ENCODE measurements around the gene VWA3B.
"Not testable (repeated sequence)": the region's sequence is repeated elsewhere in the genome, so short reads cannot be mapped to it uniquely, and the experiment has no call there.

The VWA3B gene

GRCh38 chr2:98091738-98092137, 4.8 kb downstream of the VWA3B start:
- DNase-seq, result no peak
- no peak for TF ChIP-seq CTCF (IDR thresholded peaks at IDR 0.05)
- H3K36me3 Mint-ChIP-seq (ENCODE audit: low read depth), result peaks cover 4% of the 10 kb centered on the region
- H3K27ac Mint-ChIP-seq, result no peak overlapping the region
- H3K4me3 Mint-ChIP-seq, result no peak overlapping the region
- H3K9me3 Mint-ChIP-seq, result peaks cover 25% of the 10 kb centered on the region
- H3K27me3 Mint-ChIP-seq (ENCODE audit: low read depth, poor library complexity), result peaks cover 45% of the 10 kb centered on the region
- peaks cover 2% of the 10 kb centered on the region for H3K4me1 Mint-ChIP-seq

DNA sequence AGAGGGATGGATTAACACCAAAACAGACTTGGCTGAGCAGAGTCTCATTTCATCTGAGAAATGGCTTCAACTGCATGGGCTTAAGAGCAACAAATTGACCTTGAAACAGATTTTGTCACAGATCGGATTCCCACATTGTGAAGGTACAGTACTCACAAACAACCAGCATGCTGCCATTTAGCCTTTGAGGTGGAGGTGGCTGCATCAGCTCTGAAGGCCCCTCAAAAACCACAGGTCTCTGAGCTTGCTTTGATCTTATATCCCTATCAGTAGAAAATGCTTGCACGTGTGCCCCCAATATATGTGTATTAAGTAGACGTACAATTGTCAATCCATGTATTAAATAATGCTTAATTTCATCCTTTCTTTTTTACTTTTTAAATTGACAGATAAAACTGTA, 6.2 kb downstream of the VWA3B start:
- Mint-ChIP-seq H3K27me3 (ENCODE audit: low read depth, poor library complexity) (peaks cover 33% of the 10 kb centered on the region), H3K27ac (no peak overlapping the region), H3K4me3 (no peak overlapping the region), H3K9me3 (peaks cover 36% of the 10 kb centered on the region), H3K4me1 (no peaks in the 10 kb centered on the region), H3K36me3 (ENCODE audit: low read depth) (peaks cover 4% of the 10 kb centered on the region)
- no peak for TF ChIP-seq CTCF (IDR thresholded peaks at IDR 0.05)
- no peak for DNase-seq

DNA sequence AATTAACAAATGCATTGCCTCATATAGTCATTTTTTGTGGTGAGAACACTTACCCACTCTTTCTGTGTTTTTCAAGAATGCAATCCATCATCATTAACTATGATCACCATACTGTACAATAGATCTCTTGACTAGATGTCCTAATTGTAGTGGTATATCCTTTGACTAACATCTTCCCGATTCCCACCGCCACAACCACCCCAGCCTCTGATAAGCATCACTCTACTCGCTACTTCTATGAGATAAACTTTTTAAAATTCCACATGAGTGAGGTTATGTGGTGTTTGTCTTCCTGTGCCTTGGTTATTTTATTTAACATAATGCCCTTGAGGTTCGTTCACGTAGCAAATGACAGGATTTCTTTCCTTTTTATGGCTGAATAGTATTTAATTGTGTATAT, 6.6 kb downstream of the VWA3B start:
- Mint-ChIP-seq H3K27ac (no peak overlapping the region), H3K4me3 (no peak overlapping the region), H3K27me3 (ENCODE audit: low read depth, poor library complexity) (peaks cover 28% of the 10 kb centered on the region), H3K36me3 (ENCODE audit: low read depth) (peaks cover 4% of the 10 kb centered on the region), H3K4me1 (no peaks in the 10 kb centered on the region), H3K9me3 (peaks cover 40% of the 10 kb centered on the region)
- no peak for DNase-seq
- TF ChIP-seq CTCF (IDR thresholded peaks at IDR 0.05), result no peak

DNA sequence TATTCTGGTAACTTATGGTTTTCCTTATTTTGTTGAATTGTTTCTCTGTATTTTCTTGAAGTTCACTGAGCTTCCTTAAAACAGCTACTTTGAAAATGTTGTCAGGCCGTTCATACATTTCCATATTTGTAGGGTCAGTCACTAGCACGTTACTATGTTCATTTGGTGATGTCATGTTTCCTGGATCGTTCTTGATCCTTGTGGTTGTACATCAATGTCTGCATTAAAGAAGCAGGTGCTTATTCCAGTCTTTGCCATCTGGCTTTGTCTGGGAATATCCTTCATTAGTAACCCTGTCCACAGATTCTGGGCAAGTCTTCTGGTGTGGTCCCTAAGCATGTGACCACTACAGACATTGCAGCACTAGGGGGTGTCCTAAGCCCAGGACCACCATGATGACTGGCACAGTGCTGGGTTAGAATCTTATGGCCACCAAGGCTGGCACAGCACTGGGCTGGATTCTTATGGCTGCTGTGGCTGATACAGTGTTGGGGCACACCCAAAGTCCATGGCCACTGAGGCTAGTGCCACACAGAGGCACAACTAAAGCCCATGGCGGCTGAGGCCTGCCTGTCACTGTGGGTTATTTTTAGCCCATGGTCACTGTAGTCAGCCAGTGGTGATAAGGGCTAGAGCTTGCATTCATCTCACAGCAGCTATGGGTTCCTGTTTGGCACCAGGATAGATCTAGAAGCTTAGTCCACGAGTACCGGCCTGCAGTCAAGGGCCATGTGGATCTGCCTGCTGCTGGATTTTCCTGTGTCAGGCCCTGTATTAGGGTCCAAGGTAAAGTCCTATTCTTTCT, 13.2 kb downstream of the VWA3B start:
- no peak overlapping the region for H3K4me3 Mint-ChIP-seq
- H3K36me3 Mint-ChIP-seq (ENCODE audit: low read depth), result peaks cover 12% of the 10 kb centered on the region
- H3K4me1 Mint-ChIP-seq, result no peaks in the 10 kb centered on the region
- no peak for TF ChIP-seq CTCF (IDR thresholded peaks at IDR 0.05)
- H3K27ac Mint-ChIP-seq, result no peak overlapping the region
- H3K9me3 Mint-ChIP-seq, result peaks cover 61% of the 10 kb centered on the region
- peaks cover 10% of the 10 kb centered on the region for H3K27me3 Mint-ChIP-seq (ENCODE audit: low read depth, poor library complexity)
- no peak for DNase-seq

DNA sequence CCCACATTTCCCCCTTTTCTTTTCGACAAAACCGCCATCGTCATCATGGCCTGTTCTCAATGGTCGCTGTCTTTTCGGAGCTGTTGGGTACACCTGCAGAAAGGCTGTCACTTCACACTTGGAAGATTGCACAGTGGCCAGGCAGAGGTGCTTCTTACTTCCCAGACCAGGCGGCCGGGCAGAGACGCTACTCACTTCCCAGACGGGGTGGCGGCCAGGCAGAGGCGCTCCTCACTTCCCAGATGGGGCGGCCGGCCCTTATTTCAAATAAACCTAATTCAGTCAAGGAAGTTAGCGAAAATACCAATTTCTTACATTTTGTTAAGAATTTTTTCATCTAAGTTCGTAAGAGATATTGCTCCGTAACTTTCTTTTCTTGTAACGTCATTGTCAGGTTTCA, 15.3 kb downstream of the VWA3B start:
- not testable (repeated sequence) for DNase-seq; H3K36me3 Mint-ChIP-seq (ENCODE audit: low read depth); H3K27me3 Mint-ChIP-seq (ENCODE audit: low read depth, poor library complexity); H3K4me1 Mint-ChIP-seq; H3K4me3 Mint-ChIP-seq; H3K27ac Mint-ChIP-seq
- peaks cover 51% of the 10 kb centered on the region for H3K9me3 Mint-ChIP-seq

DNA sequence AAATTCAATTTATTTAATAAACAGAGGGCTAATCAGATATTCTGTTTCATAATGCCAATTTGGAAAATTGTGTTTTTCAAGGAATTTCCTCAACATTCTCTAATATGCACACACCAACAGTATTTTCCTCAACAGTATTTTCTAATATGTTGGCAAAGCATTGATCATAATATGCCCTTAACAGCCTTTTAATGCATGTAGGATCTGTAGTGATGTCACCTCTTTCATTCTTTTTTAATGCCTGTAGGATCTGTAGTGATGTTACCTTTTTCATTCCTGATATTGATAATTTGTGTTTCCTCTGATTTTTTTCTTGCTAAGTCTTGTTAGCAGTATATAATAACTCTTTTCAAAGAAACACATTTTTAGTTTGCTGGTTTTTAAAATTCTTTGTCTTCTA, 15.9 kb downstream of the VWA3B start:
- Mint-ChIP-seq H3K27ac (no peak overlapping the region), H3K4me1 (no peaks in the 10 kb centered on the region), H3K27me3 (ENCODE audit: low read depth, poor library complexity) (peaks cover 5% of the 10 kb centered on the region), H3K36me3 (ENCODE audit: low read depth) (peaks cover 8% of the 10 kb centered on the region), H3K9me3 (peaks cover 47% of the 10 kb centered on the region), H3K4me3 (no peak overlapping the region)
- TF ChIP-seq CTCF (IDR thresholded peaks at IDR 0.05), result no peak
- DNase-seq, result no peak

Data from nephron progenitor cell (in vitro differentiated cells).